ENCODE results near the gene UBE2H. TPM values are rescaled to one million over a fixed set of nuclear protein-coding genes. Genes with fewer than 3 reads are reported as not detected.

UBE2H gene
- total RNA-seq, result 42.2 and 72.9 TPM in 2 replicates

GRCh38 chr7:129952653-129953560 is at the start of gene UBE2H:
Gene UBE2H (minus strand): TSS chr7:129952960. CDS start chr7:129952555, 405 bp downstream.

Small RNA genes within 50 kb of the gene (small RNA-seq; reads per million reads assigned to genes)
- gene RF00019 (ENCODE audit: low replicate concordance), result not detected

Other genes with a start within 250 kb of the UBE2H start
- 14.2 and 20.0 TPM in 2 replicates for gene ZC3HC1, start 98.4 kb upstream of the UBE2H start, total RNA-seq
- gene KLHDC10, start 117.6 kb upstream of the UBE2H start, total RNA-seq, result 16.0 and 22.6 TPM in 2 replicates